Naive thymus-derived CD8-positive, alpha-beta T cell (primary cell): ENCODE results near the gene FBXO36. TPM values are rescaled to one million over a fixed set of nuclear protein-coding genes. Genes with fewer than 3 reads are reported as not detected.

Experiments used
- ATAC-seq, 2 donors: fragments of 150-1000 bp; cut with Tn5 transposase in 1 of 2; sonication (Bioruptor Pico), chemical (Tn5 transposase) in 1 of 2; 1 replicate in 1 of 2; 2 replicates in 1 of 2; pipeline ENCODE4 v1.10.0; 2021; ENCODE audit warnings: mild to moderate bottlenecking in 2 of 2, moderate library complexity in 2 of 2
- POLR2A ChIA-PET: fragments of 350-600 bp; sonication (Branson Sonifier 250); formaldehyde crosslinking; loops from one replicate; lab custom pipeline; 2021; ENCODE audit warnings: antibody characterized with exemption; lab: Charles Lee
- DNase-seq, 10 donors: peaks; one replicate each; pipeline versions ENCODE4 v3.0.0 to v3.0.0-alpha.2; 2020 to 2022
- H3K27ac Mint-ChIP-seq, 10 donors: one replicate each; pipeline ENCODE4 v1.8.0; 2020 to 2022; ENCODE audit warnings: mild to moderate bottlenecking in 10 of 10, mixed read lengths in 10 of 10, moderate library complexity in 4 of 10, inconsistent platforms in 1 of 10
- H3K27me3 Mint-ChIP-seq, 5 donors: one replicate each; pipeline ENCODE4 v1.8.0; 2021 to 2022; ENCODE audit warnings: mixed read lengths in 5 of 5
- H3K36me3 Mint-ChIP-seq, 3 donors: one replicate each; pipeline ENCODE4 v1.8.0; 2020 to 2022; ENCODE audit warnings: mixed read lengths in 3 of 3, mild to moderate bottlenecking in 2 of 3, inconsistent platforms in 1 of 3
- H3K4me1 Mint-ChIP-seq, 4 donors: one replicate each; pipeline ENCODE4 v1.8.0; 2021 to 2022; ENCODE audit warnings: mixed read lengths in 4 of 4
- H3K4me3 Mint-ChIP-seq, 10 donors: one replicate each; pipeline ENCODE4 v1.8.0; 2020 to 2022; ENCODE audit warnings: mild to moderate bottlenecking in 10 of 10, mixed read lengths in 10 of 10, moderate library complexity in 6 of 10, inconsistent platforms in 1 of 10
- H3K9me3 Mint-ChIP-seq, 9 donors: one replicate each; pipeline ENCODE4 v1.8.0; 2020 to 2022; ENCODE audit warnings: mixed read lengths in 9 of 9, mild to moderate bottlenecking in 3 of 9, inconsistent platforms in 1 of 9, moderate library complexity in 1 of 9
- polyA plus RNA-seq, 3 donors: library from polyadenylated mRNA; unstranded; fragments of 300-500 nt; fragmentation: Illumina TruSeq; gene quantifications; one replicate each; pipeline ENCODE4 v1.2.3, GENCODE V29; 2021
- total RNA-seq, 8 experiments: library from RNA in 2 of 8; stranded (reverse) in 2 of 8; gene quantifications; one replicate each; pipeline ENCODE4 v1.2.3 and lab custom pipeline; 2021 to 2026

FBXO36 gene
- total and polyA plus RNA-seq, 5 experiments from 2014 or later, result 0.32 to 1.5 (median 1.4) TPM

DNA sequence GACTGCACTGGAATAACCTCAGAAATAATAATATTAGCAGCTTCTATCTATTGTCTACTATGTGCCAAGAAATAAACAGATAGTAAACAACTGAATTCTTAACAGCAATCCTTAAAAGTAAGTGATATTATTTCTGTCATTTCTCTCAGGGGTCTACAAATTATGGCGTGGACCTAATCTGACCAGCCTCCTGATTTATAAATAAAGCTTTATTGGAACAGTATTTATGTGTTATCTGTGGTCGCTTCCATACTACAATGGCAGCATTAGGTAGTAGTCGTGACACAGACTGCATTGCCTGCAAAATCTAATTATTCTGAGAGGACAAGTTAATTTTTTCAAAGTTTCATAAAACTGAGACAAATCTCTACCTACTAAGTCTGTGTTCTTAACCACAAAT lies 97.4 kb downstream of the FBXO36 start:
- POLR2A ChIA-PET, result no interaction called here

DNA sequence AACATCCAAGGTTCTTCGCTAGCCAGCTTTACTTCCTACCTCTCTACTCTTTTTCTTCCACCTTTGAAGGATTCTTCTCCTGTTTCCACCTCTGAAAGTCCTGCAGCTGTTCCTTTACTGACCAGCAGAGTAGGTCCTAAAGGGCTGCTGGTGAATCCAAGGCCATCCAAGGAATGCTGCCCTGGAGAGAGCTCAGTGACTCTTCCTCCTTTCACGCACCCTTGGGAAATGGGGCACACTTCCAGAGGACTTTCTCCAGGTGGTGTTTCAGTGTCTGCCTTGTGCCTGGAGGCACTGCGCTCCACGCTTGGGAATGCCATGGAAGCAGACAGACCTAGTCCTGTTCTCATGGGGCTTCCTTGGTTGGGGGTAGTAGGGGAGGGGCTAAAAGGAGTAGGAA lies 101.0 kb downstream of the FBXO36 start:
- no peak for ATAC-seq
- H3K9me3 Mint-ChIP-seq, result no peaks in the 10 kb centered on the region
- H3K27me3 Mint-ChIP-seq, result no peaks in the 10 kb centered on the region
- POLR2A ChIA-PET, result no interaction called here
- DNase-seq, result no peak
- no peaks in the 10 kb centered on the region for H3K36me3 Mint-ChIP-seq
- H3K4me1 Mint-ChIP-seq, result peaks cover 0 to 2% (median 0%) of the 10 kb centered on the region in 4 donors
- H3K4me3 Mint-ChIP-seq, result no peak overlapping the region
- H3K27ac Mint-ChIP-seq, result no peak overlapping the region

More for the DNA sequence above, 97.4 kb downstream of the FBXO36 start:
- Mint-ChIP-seq H3K27me3 (no peaks in the 10 kb centered on the region), H3K27ac (no peak overlapping the region), H3K9me3 (peaks cover 0 to 3% (median 0%) of the 10 kb centered on the region in 9 donors), H3K4me3 (no peak overlapping the region), H3K4me1 (peaks cover 0 to 2% (median 0%) of the 10 kb centered on the region in 4 donors), H3K36me3 (peaks cover 0 to 2% (median 0%) of the 10 kb centered on the region in 3 donors)
- ATAC-seq (no peak), DNase-seq (no peak)

DNA sequence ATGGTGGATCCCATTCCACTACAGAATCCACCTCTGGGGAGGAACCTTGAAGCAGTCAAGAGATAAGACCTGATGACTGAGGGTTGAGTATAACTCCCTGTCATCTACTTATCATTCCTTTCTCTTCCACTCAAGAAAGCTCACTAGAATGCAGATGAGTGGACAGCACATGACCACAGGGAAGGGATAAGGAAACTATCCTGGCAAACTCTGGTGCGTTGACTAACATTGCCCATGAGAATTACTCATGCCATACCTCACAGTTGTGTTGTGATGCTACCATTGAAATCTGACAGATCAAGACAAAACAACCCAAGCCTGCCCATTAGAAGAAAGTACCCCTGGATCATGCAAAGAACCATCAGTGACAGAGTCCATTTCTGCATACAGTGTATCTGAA lies 119.9 kb downstream of the FBXO36 start:
- POLR2A ChIA-PET, result no interaction called here
- Mint-ChIP-seq H3K36me3 (peaks cover 0 to 4% (median 2%) of the 10 kb centered on the region in 3 donors), H3K4me1 (no peaks in the 10 kb centered on the region), H3K4me3 (no peak overlapping the region), H3K27ac (no peak overlapping the region), H3K9me3 (peaks cover 0 to 3% (median 0%) of the 10 kb centered on the region in 9 donors), H3K27me3 (peaks cover 0 to 14% (median 3%) of the 10 kb centered on the region in 5 donors)
- DNase-seq, result no peak
- ATAC-seq, result no peak

DNA sequence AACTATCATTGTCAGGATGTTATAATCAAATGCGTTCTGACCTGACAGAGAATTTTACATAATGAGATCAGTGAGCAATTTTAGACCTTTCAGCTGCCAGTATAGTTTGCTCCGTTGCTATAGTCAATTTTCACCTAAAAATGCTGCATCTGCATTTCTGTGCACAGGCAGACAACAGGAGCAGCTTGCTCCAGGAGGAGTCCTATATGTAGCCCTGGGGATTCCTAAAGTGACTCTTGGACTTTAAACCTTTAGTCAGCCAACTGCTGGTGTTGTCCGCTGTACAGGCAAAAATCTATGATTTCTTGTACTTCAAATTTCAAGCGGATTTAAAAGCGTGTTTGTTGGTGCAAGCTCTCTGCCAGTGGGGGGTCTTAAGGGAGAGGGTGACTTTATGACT lies 120.7 kb downstream of the FBXO36 start:
- H3K4me3 Mint-ChIP-seq, result no peak overlapping the region
- no peaks in the 10 kb centered on the region for H3K4me1 Mint-ChIP-seq
- H3K27me3 Mint-ChIP-seq, result peaks cover 0 to 14% (median 3%) of the 10 kb centered on the region in 5 donors

DNA sequence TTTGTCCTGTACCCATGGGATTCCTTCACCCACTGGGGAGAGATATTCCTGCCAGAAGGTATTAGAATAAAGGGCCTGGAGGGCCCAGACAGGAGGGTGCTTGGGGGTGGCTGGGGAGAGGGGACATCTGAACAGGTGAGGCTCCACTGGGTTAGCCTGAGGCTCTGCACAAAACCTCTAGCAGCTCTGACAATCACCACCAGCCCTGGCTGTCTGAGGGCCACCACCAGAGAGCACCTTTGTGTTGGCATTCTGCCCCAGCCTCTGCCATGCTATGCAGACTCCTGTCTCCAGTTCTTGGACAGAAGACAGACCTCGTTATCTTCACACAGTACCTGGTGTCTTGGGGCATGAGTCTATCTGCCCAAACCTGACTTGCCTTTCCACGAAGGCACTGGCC lies 121.2 kb downstream of the FBXO36 start:
- Mint-ChIP-seq H3K27me3 (peaks cover 0 to 14% (median 3%) of the 10 kb centered on the region in 5 donors), H3K4me1 (peaks cover 0 to 2% (median 0%) of the 10 kb centered on the region in 4 donors), H3K4me3 (no peak overlapping the region), H3K27ac (no peak overlapping the region), H3K36me3 (peaks cover 0 to 4% (median 4%) of the 10 kb centered on the region in 3 donors), H3K9me3 (peaks cover 0 to 3% (median 0%) of the 10 kb centered on the region in 9 donors)
- no peak for ATAC-seq
- POLR2A ChIA-PET, result no interaction called here
- DNase-seq, result no peak

More for the DNA sequence above, 120.7 kb downstream of the FBXO36 start:
- Mint-ChIP-seq H3K9me3 (peaks cover 0 to 3% (median 0%) of the 10 kb centered on the region in 9 donors), H3K36me3 (peaks cover 0 to 4% (median 4%) of the 10 kb centered on the region in 3 donors), H3K27ac (no peak overlapping the region)
- POLR2A ChIA-PET, result no interaction called here
- ATAC-seq (no peak), DNase-seq (no peak)

DNA sequence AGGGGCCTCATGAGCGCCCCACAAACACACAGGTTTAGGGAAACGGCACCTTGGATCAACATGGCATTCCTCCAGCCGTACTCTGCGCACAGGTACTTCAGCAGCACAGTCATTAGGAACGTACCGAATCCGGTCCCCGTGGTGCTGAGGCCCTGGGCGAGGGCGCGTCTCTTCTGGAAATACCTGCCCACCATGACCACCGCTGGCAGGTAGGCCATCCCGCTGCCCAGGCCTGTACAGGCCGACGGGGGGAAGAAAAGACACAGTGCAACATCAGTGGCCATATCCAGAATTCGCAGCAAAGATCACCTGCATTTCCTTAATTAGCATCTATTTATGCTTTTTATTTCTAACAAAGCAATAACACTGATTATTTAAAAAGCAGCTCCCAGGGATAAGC lies 124.2 kb downstream of the FBXO36 start:
- peaks cover 0 to 14% (median 3%) of the 10 kb centered on the region in 5 donors for H3K27me3 Mint-ChIP-seq
- DNase-seq (no peak), ATAC-seq (no peak)
- H3K27ac Mint-ChIP-seq, result peak overlapping the region in 1 of 10 donors; percentile 32
- H3K9me3 Mint-ChIP-seq, result peaks cover 0 to 3% (median 0%) of the 10 kb centered on the region in 9 donors
- H3K4me1 Mint-ChIP-seq, result peaks cover 0 to 2% (median 0%) of the 10 kb centered on the region in 4 donors
- H3K36me3 Mint-ChIP-seq, result peaks cover 0 to 4% (median 4%) of the 10 kb centered on the region in 3 donors
- POLR2A ChIA-PET, result no interaction called here
- H3K4me3 Mint-ChIP-seq, result no peak overlapping the region

DNA sequence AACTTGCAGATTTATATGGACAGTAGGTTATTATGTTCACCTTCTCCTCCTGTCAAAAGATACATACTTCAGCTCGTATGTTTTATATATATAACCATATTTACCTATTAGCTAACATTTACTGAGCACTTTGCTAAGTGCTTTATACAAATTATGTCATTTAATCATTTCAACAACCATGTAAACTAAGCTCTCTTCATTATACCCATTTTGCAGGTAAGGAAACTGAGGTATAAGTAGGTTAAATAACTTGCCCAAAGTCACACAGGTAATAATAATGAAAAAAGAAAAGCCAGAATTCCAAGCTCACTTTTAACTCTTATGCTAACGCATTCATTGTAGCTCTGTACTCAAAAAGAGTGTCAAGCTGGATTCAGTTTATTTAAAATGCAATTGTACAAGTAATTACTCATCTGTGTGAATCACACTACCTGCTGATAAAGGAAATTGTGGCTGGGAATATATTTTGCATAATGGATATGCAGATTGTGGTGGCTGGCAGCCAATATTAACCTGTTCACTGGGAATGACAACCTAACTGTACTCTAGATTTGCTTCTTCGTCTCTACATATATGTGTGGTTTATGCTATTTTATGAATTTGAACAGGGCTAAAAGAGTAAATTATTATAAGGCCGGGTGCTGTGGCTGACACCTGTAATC lies 125.8 kb downstream of the FBXO36 start:
- DNase-seq (no peak), ATAC-seq (no peak)
- no peak overlapping the region for H3K4me3 Mint-ChIP-seq
- peaks cover 0 to under 1% (median 0%) of the 10 kb centered on the region in 5 donors for H3K27me3 Mint-ChIP-seq
- H3K4me1 Mint-ChIP-seq, result peaks cover 0 to 2% (median 0%) of the 10 kb centered on the region in 4 donors
- H3K36me3 Mint-ChIP-seq, result peaks cover 0 to 4% (median 0%) of the 10 kb centered on the region in 3 donors
- H3K9me3 Mint-ChIP-seq, result no peaks in the 10 kb centered on the region
- H3K27ac Mint-ChIP-seq, result no peak overlapping the region
- POLR2A ChIA-PET, result no interaction called here

DNA sequence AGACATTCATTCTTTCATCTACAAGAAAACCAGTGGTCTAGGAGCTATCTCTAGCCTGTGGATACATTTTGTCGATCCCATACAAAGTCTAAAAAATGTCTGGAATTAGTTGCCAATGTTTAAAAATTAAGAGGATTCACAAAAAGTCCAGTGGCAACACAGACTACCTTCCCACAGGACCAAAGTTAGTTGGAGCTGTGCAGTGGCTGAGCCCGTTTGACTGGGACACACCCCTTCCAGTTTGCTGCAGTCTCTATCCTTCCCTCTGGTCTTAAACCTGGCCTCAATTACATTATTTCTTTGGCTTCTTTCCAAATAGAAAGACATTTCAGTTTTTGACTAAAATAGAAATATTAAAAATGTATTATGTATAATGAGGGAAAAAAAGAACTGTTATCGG lies 127.8 kb downstream of the FBXO36 start:
- no peak for DNase-seq
- Mint-ChIP-seq H3K36me3 (peaks cover 0 to 4% (median 0%) of the 10 kb centered on the region in 3 donors), H3K27me3 (no peaks in the 10 kb centered on the region), H3K27ac (no peak overlapping the region), H3K9me3 (no peaks in the 10 kb centered on the region), H3K4me1 (peaks cover 0 to 2% (median 0%) of the 10 kb centered on the region in 4 donors), H3K4me3 (no peak overlapping the region)
- POLR2A ChIA-PET, result no interaction called here
- no peak for ATAC-seq

DNA sequence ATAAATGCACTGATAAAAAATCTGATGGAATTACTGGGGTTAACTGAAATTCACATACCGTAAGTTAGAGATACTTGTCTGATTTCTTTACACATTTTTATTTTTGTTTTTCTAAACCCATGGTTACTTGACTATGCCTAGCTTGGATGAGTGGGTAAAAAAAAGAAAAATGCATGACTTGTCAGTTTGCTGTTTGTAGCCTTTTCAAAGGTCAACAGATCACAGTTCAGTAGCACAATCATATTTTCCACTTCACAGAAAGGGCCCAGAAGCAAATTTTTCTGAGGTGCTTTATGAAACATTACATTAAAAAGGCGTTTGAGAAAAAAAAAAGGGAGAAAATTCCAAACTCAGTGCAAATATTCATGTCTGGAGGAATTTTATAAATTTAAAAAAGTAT lies 130.0 kb downstream of the FBXO36 start:
- Mint-ChIP-seq H3K27me3 (no peaks in the 10 kb centered on the region), H3K9me3 (no peaks in the 10 kb centered on the region), H3K4me1 (peaks cover 0 to 2% (median 0%) of the 10 kb centered on the region in 4 donors), H3K27ac (no peak overlapping the region), H3K36me3 (peaks cover 0 to under 1% (median 0%) of the 10 kb centered on the region in 3 donors), H3K4me3 (no peak overlapping the region)
- DNase-seq (no peak), ATAC-seq (no peak)
- POLR2A ChIA-PET, result no interaction called here

DNA sequence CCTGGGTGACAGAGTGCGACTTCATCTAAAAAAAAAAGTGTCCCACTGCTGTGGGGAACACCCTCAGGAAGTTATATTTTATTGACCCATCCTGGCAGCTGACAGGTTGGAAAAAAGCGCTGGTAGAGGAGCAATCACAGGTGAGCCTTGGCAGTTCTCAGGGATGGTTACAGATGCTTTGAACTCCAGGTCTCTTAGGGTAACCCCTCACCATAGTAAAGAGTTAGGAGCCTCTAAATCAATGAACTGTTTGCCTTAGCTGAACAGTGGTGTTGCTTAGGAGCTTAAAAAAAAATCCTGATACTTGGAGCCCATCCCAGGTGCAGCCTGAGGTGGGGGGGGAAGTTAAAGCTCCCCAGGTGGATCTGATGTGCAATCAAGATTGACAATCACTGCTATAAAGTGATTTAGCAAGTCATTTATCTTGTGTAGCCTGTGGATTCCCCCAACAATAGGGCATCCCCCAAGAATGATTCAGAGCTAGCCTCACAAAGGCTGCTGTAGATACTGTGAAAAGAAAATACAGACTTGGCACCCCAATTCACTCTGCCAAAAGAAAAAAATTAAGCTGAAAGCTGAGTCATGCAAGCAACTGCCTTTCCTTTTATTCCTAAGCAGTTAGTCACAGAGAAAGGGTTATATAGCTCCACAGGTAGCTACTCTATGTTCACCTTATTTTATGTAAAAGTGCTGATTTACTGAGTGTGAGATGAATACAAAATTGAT lies 131.6 kb downstream of the FBXO36 start:
- no peak overlapping the region for H3K4me3 Mint-ChIP-seq
- no peaks in the 10 kb centered on the region for H3K27me3 Mint-ChIP-seq
- peaks cover 0 to 2% (median 0%) of the 10 kb centered on the region in 3 donors for H3K36me3 Mint-ChIP-seq
- no peaks in the 10 kb centered on the region for H3K4me1 Mint-ChIP-seq
- no peak for ATAC-seq
- DNase-seq, result no peak
- H3K27ac Mint-ChIP-seq, result no peak overlapping the region
- peaks cover 0 to 2% (median 0%) of the 10 kb centered on the region in 9 donors for H3K9me3 Mint-ChIP-seq
- POLR2A ChIA-PET, result interaction anchor here (0.5 to 0.7 kb wide), 2 partner anchors 397 to 656 kb away, joined by 3 to 6 read pairs; no protein-coding TSS in a partner anchor

DNA sequence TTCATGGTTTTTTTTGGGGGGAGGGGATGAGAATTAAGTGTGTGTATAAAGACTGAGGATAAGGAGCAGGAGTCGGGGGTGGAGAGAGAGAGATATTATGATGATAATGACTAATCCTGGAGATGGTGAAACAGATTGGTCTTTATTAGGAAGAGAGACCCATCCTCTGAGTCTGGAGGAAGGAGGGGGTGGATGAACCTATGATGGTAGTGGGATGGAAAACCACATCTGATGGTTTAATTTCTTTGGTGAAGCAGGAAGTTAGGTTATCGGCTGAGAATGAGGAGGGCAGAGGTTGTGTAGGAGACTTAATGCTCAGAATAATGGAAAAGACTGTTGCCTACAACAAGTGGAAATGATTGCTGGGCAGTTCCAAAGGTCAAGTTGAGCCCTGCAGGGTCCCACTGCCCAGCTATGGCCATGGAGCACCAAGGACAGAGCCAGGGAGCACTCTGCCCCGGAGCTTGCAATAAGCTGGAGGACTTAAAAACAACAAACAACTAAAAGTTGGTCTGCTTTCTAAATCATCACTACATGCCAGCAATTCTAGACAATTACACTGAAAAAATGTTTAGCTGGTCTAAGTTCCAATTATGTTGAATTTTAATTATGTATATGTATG lies 138.5 kb downstream of the FBXO36 start:
- Mint-ChIP-seq H3K9me3 (peaks cover 0 to 9% (median 2%) of the 10 kb centered on the region in 9 donors), H3K27ac (peak overlapping the region in 3 of 10 donors; percentile 1 to 67 (median 33)), H3K4me1 (peaks cover 7 to 12% (median 9%) of the 10 kb centered on the region in 4 donors), H3K4me3 (peak overlapping the region in 2 of 10 donors; percentile 58 to 65), H3K27me3 (peaks cover 0 to 10% (median 2%) of the 10 kb centered on the region in 5 donors), H3K36me3 (peaks cover 0 to 9% (median 6%) of the 10 kb centered on the region in 3 donors)
- ATAC-seq (peak in 1 of 2 donors; percentile 38), DNase-seq (no peak)
- POLR2A ChIA-PET, result no interaction called here
